Chondrocyte (in vitro differentiated cells): ENCODE measurements around the gene NRP1. TPM values are rescaled to one million over a fixed set of nuclear protein-coding genes. Genes with fewer than 3 reads are reported as not detected.
A peak's percentile ranks its signal among the peaks of the same experiment; 100 is the strongest.

Experiments used
- DNase-seq: peaks from one replicate; pipeline ENCODE4 v3.0.0; 2021; ENCODE audit warnings: mixed read lengths, low spot score
- H3K27ac Mint-ChIP-seq: one replicate; pipeline ENCODE4 v1.8.0; 2021; ENCODE audit warnings: mild to moderate bottlenecking, moderate library complexity, mixed read lengths; ENCODE audit not compliant: unreplicated experiment
- H3K27me3 Mint-ChIP-seq: 2 replicates; pipeline ENCODE4 v1.8.0; 2021; ENCODE audit warnings: low read depth, mixed read lengths
- H3K36me3 Mint-ChIP-seq: 2 replicates; pipeline ENCODE4 v1.8.0; 2021; ENCODE audit warnings: low read depth, mixed read lengths
- H3K4me1 Mint-ChIP-seq: 2 replicates; pipeline ENCODE4 v1.8.0; 2021; ENCODE audit warnings: low read depth, mild to moderate bottlenecking, mixed read lengths
- H3K4me3 Mint-ChIP-seq: one replicate; pipeline ENCODE4 v1.8.0; 2021; ENCODE audit warnings: mild to moderate bottlenecking, moderate library complexity, mixed read lengths; ENCODE audit not compliant: unreplicated experiment
- H3K9me3 Mint-ChIP-seq: 2 replicates; pipeline ENCODE4 v1.8.0; 2021; ENCODE audit warnings: low read depth, mixed read lengths
- CTCF ChIP-seq: fragments of 200-600 bp; sonication (generic); IDR thresholded peaks from 2 replicates; pipeline ENCODE4 v1.5.0; 2021; ENCODE audit warnings: antibody characterized with exemption, mild to moderate bottlenecking, moderate library complexity
- total RNA-seq: library from RNA; stranded (reverse); gene quantifications from 3 replicates; pipeline ENCODE4 v1.2.1, GENCODE V29; 2021

NRP1 gene
- total RNA-seq, 1 donor from 2014 or later: 122 TPM

GRCh38 chr10:33253411-33253810, 81.1 kb downstream of the NRP1 start:
- peaks cover 52% of the 10 kb centered on the region for H3K4me1 Mint-ChIP-seq
- H3K27ac Mint-ChIP-seq: peak overlapping the region; percentile 92
- no peaks in the 10 kb centered on the region for H3K27me3 Mint-ChIP-seq

GRCh38 chr10:33252794-33253203, 81.7 kb downstream of the NRP1 start:
- peak overlapping the region; percentile 23 for H3K4me3 Mint-ChIP-seq
- peak overlapping the region; percentile 92 for H3K27ac Mint-ChIP-seq
- no peaks in the 10 kb centered on the region for H3K27me3 Mint-ChIP-seq
- H3K9me3 Mint-ChIP-seq: no peaks in the 10 kb centered on the region
- peaks cover 52% of the 10 kb centered on the region for H3K4me1 Mint-ChIP-seq
- TF ChIP-seq CTCF: no peak
- DNase-seq: no peak
- H3K36me3 Mint-ChIP-seq: peaks cover 41% of the 10 kb centered on the region

More at GRCh38 chr10:33253411-33253810, 81.1 kb downstream of the NRP1 start:
- Mint-ChIP-seq H3K36me3 (peaks cover 38% of the 10 kb centered on the region), H3K4me3 (no peak overlapping the region), H3K9me3 (no peaks in the 10 kb centered on the region)
- no peak for DNase-seq
- TF ChIP-seq CTCF: no peak

- Mint-ChIP-seq H3K9me3 (no peaks in the 10 kb centered on the region), H3K4me3 (no peak overlapping the region), H3K27me3 (no peaks in the 10 kb centered on the region), H3K27ac (peak overlapping the region; percentile 92), H3K36me3 (peaks cover 44% of the 10 kb centered on the region), H3K4me1 (peaks cover 52% of the 10 kb centered on the region)
- TF ChIP-seq CTCF: no peak
- DNase-seq: no peak
Measured at GRCh38 chr10:33252324-33252723, 82.1 kb downstream of the NRP1 start.

- Mint-ChIP-seq H3K27me3 (no peaks in the 10 kb centered on the region), H3K27ac (no peak overlapping the region), H3K36me3 (peaks cover 49% of the 10 kb centered on the region), H3K4me1 (peaks cover 48% of the 10 kb centered on the region), H3K4me3 (no peak overlapping the region), H3K9me3 (no peaks in the 10 kb centered on the region)
- no peak for TF ChIP-seq CTCF
- DNase-seq: no peak
Measured at GRCh38 chr10:33249659-33250345, 84.7 kb downstream of the NRP1 start.

- DNase-seq: no peak
- Mint-ChIP-seq H3K27me3 (no peaks in the 10 kb centered on the region), H3K4me1 (peaks cover 45% of the 10 kb centered on the region), H3K36me3 (peaks cover 50% of the 10 kb centered on the region), H3K9me3 (no peaks in the 10 kb centered on the region), H3K4me3 (no peak overlapping the region), H3K27ac (peak overlapping the region; percentile 24)
- TF ChIP-seq CTCF: no peak
Measured at GRCh38 chr10:33249137-33249536, 85.3 kb downstream of the NRP1 start.
